ENCODE results near the gene OR2D2.

GRCh38 chr11:6850526-6850925 is 41.8 kb downstream of the OR2D2 start:
- TF ChIP-seq POLR2AphosphoS5 (IDR thresholded peaks at IDR 0.05) (no peak), POLR2A (IDR thresholded peaks at IDR 0.05) (no peak)
- TF ChIP-seq, protein P1, sequence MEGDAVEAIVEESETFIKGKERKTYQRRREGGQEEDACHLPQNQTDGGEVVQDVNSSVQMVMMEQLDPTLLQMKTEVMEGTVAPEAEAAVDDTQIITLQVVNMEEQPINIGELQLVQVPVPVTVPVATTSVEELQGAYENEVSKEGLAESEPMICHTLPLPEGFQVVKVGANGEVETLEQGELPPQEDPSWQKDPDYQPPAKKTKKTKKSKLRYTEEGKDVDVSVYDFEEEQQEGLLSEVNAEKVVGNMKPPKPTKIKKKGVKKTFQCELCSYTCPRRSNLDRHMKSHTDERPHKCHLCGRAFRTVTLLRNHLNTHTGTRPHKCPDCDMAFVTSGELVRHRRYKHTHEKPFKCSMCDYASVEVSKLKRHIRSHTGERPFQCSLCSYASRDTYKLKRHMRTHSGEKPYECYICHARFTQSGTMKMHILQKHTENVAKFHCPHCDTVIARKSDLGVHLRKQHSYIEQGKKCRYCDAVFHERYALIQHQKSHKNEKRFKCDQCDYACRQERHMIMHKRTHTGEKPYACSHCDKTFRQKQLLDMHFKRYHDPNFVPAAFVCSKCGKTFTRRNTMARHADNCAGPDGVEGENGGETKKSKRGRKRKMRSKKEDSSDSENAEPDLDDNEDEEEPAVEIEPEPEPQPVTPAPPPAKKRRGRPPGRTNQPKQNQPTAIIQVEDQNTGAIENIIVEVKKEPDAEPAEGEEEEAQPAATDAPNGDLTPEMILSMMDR (IDR thresholded peaks at IDR 0.05): no peak
